Tibial nerve (tissue), 4 donors: ENCODE results near the gene MLEC.

Source experiments
- CTCF ChIP-seq, 5 experiments: fragments of 200-600 bp in 3 of 5; fragments of 450-650 bp in 2 of 5; sonication (generic) in 3 of 5; IDR thresholded peaks; one replicate each; pipeline ENCODE4 v1.5.1; 2016 to 2019; ENCODE audit warnings: antibody characterized with exemption in 5 of 5, mild to moderate bottlenecking in 3 of 5, moderate library complexity in 2 of 5
- EP300 ChIP-seq, 2 donors: sonication (generic); formaldehyde crosslinking; IDR thresholded peaks; one replicate each; pipeline ENCODE4 v1.6.1; 2017; ENCODE audit warnings: antibody characterized with exemption in 2 of 2, mild to moderate bottlenecking in 1 of 2
- POLR2A ChIP-seq, 2 donors: fragments of 450-650 bp; IDR thresholded peaks; one replicate each; pipeline ENCODE4 v1.6.1; 2017; ENCODE audit warnings: antibody characterized with exemption in 2 of 2, mild to moderate bottlenecking in 2 of 2, moderate library complexity in 2 of 2

DNA sequence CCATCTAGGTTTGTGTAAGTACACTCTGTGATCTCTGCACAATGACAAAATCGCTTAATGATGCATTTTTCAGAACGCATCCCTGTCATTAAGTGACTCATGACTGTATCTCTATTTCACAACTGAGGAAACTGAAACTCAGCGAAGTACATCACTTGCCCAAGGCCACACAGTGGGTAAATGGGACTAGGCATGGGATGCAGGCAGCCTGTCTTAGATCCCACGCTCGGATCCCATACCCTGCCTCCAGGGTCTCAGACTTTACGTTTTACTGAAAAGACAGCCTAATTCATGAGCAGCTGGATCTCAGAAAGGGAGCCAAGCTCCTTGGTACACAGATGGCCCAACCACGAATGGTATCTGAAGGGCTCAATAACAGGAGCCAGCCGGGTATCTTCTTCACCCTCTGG, 2.4 kb upstream of the MLEC start:
- TF ChIP-seq CTCF (IDR thresholded peaks at IDR 0.05) (no peak), EP300 (IDR thresholded peaks at IDR 0.05) (no peak), POLR2A (IDR thresholded peaks at IDR 0.05) (no peak)
